ENCODE results near the gene MLH1.
A peak's percentile ranks its signal among the peaks of the same experiment; 100 is the strongest.
"Not testable (repeated sequence)": the region's sequence is repeated elsewhere in the genome, so short reads cannot be mapped to it uniquely, and the experiment has no call there.

The MLH1 gene

GRCh38 chr3:36993326-36994283 is at the start of gene MLH1:
MLH1 (plus strand) TSS chr3:36993518; CDS start chr3:36993548, 30 bp downstream.
- DNase-seq: no peak

GRCh38 chr3:36943601-36944000 is 49.7 kb upstream of the MLH1 start:
- peak; percentile 7 for DNase-seq

- DNase-seq: peak; percentile 28
Measured at GRCh38 chr3:36944012-36944640, 49.2 kb upstream of the MLH1 start.

GRCh38 chr3:36944641-36945270 is 48.6 kb upstream of the MLH1 start, which contains the start of gene TRANK1:
TRANK1 (minus strand) TSS chr3:36945054; CDS start chr3:36944809, 245 bp downstream.
- DNase-seq: no peak

- DNase-seq: no peak
Measured at GRCh38 chr3:36945333-36945980, 47.9 kb upstream of the MLH1 start.

GRCh38 chr3:36947814-36948213 is 45.5 kb upstream of the MLH1 start:
- not testable (repeated sequence) for DNase-seq

- DNase-seq: no peak
Measured at GRCh38 chr3:36954452-36955134, 38.7 kb upstream of the MLH1 start.

- no peak for DNase-seq
Measured at GRCh38 chr3:36956155-36956554, 37.2 kb upstream of the MLH1 start.

- no peak for DNase-seq
Measured at GRCh38 chr3:36957063-36957462, 36.3 kb upstream of the MLH1 start.

- DNase-seq: no peak
Measured at GRCh38 chr3:36957862-36958686, 35.2 kb upstream of the MLH1 start.

GRCh38 chr3:36959821-36960220 is 33.5 kb upstream of the MLH1 start:
- DNase-seq: peak; percentile 92

GRCh38 chr3:36960502-36960901 is 32.8 kb upstream of the MLH1 start:
- DNase-seq: no peak

GRCh38 chr3:36963008-36963407 is 30.3 kb upstream of the MLH1 start:
- not testable (repeated sequence) for DNase-seq

GRCh38 chr3:36964331-36964730 is 29.0 kb upstream of the MLH1 start:
- no peak for DNase-seq

- no peak for DNase-seq
Measured at GRCh38 chr3:36964817-36965216, 28.5 kb upstream of the MLH1 start.

- DNase-seq: peak; percentile 86
Measured at GRCh38 chr3:36965440-36965839, 27.9 kb upstream of the MLH1 start.

GRCh38 chr3:36969085-36969484 is 24.2 kb upstream of the MLH1 start:
- DNase-seq: no peak

GRCh38 chr3:36969540-36970432 is 23.5 kb upstream of the MLH1 start:
- peak; percentile 96 for DNase-seq

GRCh38 chr3:36972163-36972562 is 21.2 kb upstream of the MLH1 start:
- no peak for DNase-seq

GRCh38 chr3:36973139-36973538 is 20.2 kb upstream of the MLH1 start:
- DNase-seq: no peak

All from NCI-H1105 treated with DMSO at 0.1 percent for 48 hours (cell line).